22Rv1 (cell line): Measurements from ENCODE around the gene DEDD2.

Experiments used
- ZFX ChIP-seq: fragments of 450-650 bp; IDR thresholded peaks from 2 replicates; pipeline ENCODE4 v1.6.1; 2017; ENCODE audit warnings: antibody characterized with exemption, borderline replicate concordance
- TF ChIP-seq, protein P1 (sequence below): fragments of 450-650 bp; IDR thresholded peaks from 2 replicates; pipeline ENCODE4 v1.5.1; 2017; ENCODE audit warnings: mild to moderate bottlenecking

DNA sequence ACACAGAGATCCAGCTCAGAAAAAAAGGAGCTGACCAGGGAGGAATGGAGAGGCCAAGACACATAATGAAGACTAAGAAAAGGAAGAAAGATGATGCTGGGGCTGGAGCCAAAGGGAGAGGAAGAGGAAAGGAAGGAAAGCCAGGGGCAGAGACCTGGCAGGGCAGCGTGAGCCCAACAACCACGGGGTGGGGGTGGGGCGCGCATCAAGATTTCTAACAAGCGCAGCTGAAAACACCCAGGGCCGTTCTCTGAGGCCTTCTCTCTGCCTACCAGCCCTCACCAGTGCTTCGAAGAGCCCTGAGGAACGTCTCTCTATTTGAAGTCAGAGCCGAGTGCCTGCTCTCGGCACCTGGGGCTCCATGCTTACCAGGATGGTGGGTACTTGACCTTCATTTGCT, 61.7 kb downstream of the DEDD2 start:
- TF ChIP-seq, protein P1, sequence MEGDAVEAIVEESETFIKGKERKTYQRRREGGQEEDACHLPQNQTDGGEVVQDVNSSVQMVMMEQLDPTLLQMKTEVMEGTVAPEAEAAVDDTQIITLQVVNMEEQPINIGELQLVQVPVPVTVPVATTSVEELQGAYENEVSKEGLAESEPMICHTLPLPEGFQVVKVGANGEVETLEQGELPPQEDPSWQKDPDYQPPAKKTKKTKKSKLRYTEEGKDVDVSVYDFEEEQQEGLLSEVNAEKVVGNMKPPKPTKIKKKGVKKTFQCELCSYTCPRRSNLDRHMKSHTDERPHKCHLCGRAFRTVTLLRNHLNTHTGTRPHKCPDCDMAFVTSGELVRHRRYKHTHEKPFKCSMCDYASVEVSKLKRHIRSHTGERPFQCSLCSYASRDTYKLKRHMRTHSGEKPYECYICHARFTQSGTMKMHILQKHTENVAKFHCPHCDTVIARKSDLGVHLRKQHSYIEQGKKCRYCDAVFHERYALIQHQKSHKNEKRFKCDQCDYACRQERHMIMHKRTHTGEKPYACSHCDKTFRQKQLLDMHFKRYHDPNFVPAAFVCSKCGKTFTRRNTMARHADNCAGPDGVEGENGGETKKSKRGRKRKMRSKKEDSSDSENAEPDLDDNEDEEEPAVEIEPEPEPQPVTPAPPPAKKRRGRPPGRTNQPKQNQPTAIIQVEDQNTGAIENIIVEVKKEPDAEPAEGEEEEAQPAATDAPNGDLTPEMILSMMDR = no peak
- no peak for TF ChIP-seq ZFX
